H1 (cell line): ENCODE measurements around the gene SRSF12. TPM values are rescaled to one million over a fixed set of nuclear protein-coding genes. Genes with fewer than 3 reads are reported as not detected.

Experiments used
- CTCF ChIA-PET: fragments of 300-600 bp; sonication (Branson Sonifier 250); formaldehyde crosslinking; loops from one replicate; lab custom pipeline; 2021; ENCODE audit not compliant: partially characterized antibody; lab: Charles Lee
- POLR2A ChIA-PET: fragments of 300-600 bp; sonication (Branson Sonifier 250); formaldehyde crosslinking; loops from one replicate; lab custom pipeline; 2021; ENCODE audit warnings: inconsistent platforms; ENCODE audit not compliant: partially characterized antibody; lab: Charles Lee
- DNase-seq, 2 experiments: peaks; one replicate each; pipeline versions ENCODE4 v3.0.0 to v3.0.0-alpha.2; 2010 to 2022; ENCODE audit warnings: low spot score in 2 of 2, low read depth in 1 of 2, mixed read lengths in 1 of 2
- FAIRE-seq: peaks from 2 replicates; lab custom pipeline; 2011; peaks lifted over from hg19 to GRCh38; lab: Jason Lieb, UNC
- H2AFZ ChIP-seq: 2 replicates; pipeline ENCODE4 v1.8.1; 2012; ENCODE audit warnings: low read length, inconsistent platforms
- H2AK5ac ChIP-seq: 2 replicates; pipeline ENCODE4 v1.6.1; 2013; ENCODE audit warnings: low read depth, low read length
- H2BK120ac ChIP-seq: replicated peaks from 2 replicates; pipeline ENCODE3; 2013; ENCODE audit warnings: low read depth, low read length, inconsistent platforms
- H2BK12ac ChIP-seq: 2 replicates; pipeline ENCODE4 v1.6.1; 2013; ENCODE audit warnings: low read depth, low read length
- H2BK15ac ChIP-seq: 2 replicates; pipeline ENCODE4 v1.6.1; 2013; ENCODE audit warnings: low read length
- H2BK20ac ChIP-seq: 2 replicates; pipeline ENCODE4 v1.6.1; 2013; ENCODE audit warnings: low read length
- H2BK5ac ChIP-seq: 2 replicates; pipeline ENCODE4 v1.6.1; 2013; ENCODE audit warnings: low read depth, low read length
- H3K14ac ChIP-seq: 2 replicates; pipeline ENCODE4 v1.6.1; 2013; ENCODE audit warnings: inconsistent platforms; ENCODE audit not compliant: insufficient read length
- H3K18ac ChIP-seq: 2 replicates; pipeline ENCODE4 v1.6.1; 2013; ENCODE audit warnings: low read length; ENCODE audit errors: extremely low read depth
- H3K23ac ChIP-seq: 2 replicates; pipeline ENCODE4 v1.6.1; 2013; ENCODE audit warnings: inconsistent platforms; ENCODE audit not compliant: insufficient read length
- H3K23me2 ChIP-seq: 2 replicates; pipeline ENCODE4 v1.6.1; 2013; ENCODE audit warnings: low read depth, low read length
- H3K27ac ChIP-seq: 2 replicates; pipeline ENCODE4 v1.6.1; 2011; ENCODE audit warnings: low read depth, low read length, inconsistent platforms
- H3K27me3 ChIP-seq, 4 experiments: replicated peaks in 1 of 4; 1 replicate in 1 of 4; 2 replicates in 3 of 4; pipeline versions ENCODE4 v1.6.1 to v1.8.1; 2011 to 2013; ENCODE audit warnings: low read length in 3 of 4, mild to moderate bottlenecking in 3 of 4, inconsistent platforms in 2 of 4, mixed read lengths in 2 of 4, moderate library complexity in 1 of 4; ENCODE audit not compliant: control insufficient read depth in 3 of 4, insufficient read depth in 3 of 4; ENCODE audit errors: extremely low read depth in 1 of 4
- H3K36me3 ChIP-seq, 4 experiments: 2 replicates each; pipeline versions ENCODE4 v1.6.1 to v1.8.1; 2011 to 2013; ENCODE audit warnings: mild to moderate bottlenecking in 4 of 4, low read length in 3 of 4, moderate library complexity in 2 of 4, control low read depth in 1 of 4, inconsistent platforms in 1 of 4; ENCODE audit not compliant: insufficient read depth in 4 of 4, control insufficient read depth in 2 of 4
- H3K4ac ChIP-seq: replicated peaks from 2 replicates; pipeline ENCODE3; 2013; ENCODE audit warnings: low read length, low read depth, mixed read lengths, inconsistent platforms; ENCODE audit not compliant: insufficient read length
- H3K4me1 ChIP-seq, 4 experiments: replicated peaks in 1 of 4; 1 replicate in 1 of 4; 2 replicates in 3 of 4; pipeline versions ENCODE4 v1.6.1 to v1.8.1; 2011 to 2013; ENCODE audit warnings: low read length in 3 of 4, inconsistent platforms in 2 of 4, mixed read lengths in 1 of 4; ENCODE audit not compliant: insufficient read depth in 4 of 4, control insufficient read depth in 3 of 4
- H3K4me2 ChIP-seq, 2 experiments: 2 replicates each; pipeline versions ENCODE4 v1.6.1 to v1.8.1; 2011 to 2013; ENCODE audit warnings: low read depth in 2 of 2, low read length in 2 of 2, control low read depth in 1 of 2, inconsistent platforms in 1 of 2, mild to moderate bottlenecking in 1 of 2; ENCODE audit not compliant: insufficient read depth in 1 of 2
- H3K4me3 ChIP-seq, 4 experiments: fragments of 200-600, 300-600 bp in 1 of 4; sonication (generic), shearing (Covaris generic), sonication (Bioruptor Twin) in 1 of 4; 2 replicates each; pipeline versions ENCODE4 v1.5.1 to v1.8.1; 2011 to 2016; ENCODE audit warnings: low read length in 4 of 4, low read depth in 3 of 4, control low read depth in 2 of 4, inconsistent platforms in 2 of 4, mild to moderate bottlenecking in 2 of 4, mixed read lengths in 1 of 4, moderate library complexity in 1 of 4; ENCODE audit not compliant: insufficient read depth in 2 of 4; ENCODE audit errors: extremely low read depth in 1 of 4
- H3K56ac ChIP-seq: replicated peaks from 2 replicates; pipeline ENCODE3; 2013; ENCODE audit warnings: low read depth, mild to moderate bottlenecking, mixed read lengths, low read length, inconsistent platforms; ENCODE audit not compliant: insufficient read length
- H3K79me1 ChIP-seq: 2 replicates; pipeline ENCODE4 v1.6.1; 2013; ENCODE audit warnings: low read depth, low read length, control low read depth
- H3K79me2 ChIP-seq, 2 experiments: 2 replicates each; pipeline versions ENCODE4 v1.6.1 to v1.8.1; 2012 to 2013; ENCODE audit warnings: low read length in 2 of 2, mild to moderate bottlenecking in 2 of 2, inconsistent platforms in 1 of 2; ENCODE audit not compliant: insufficient read depth in 2 of 2, control insufficient read depth in 1 of 2
- H3K9ac ChIP-seq, 4 experiments: replicated peaks in 1 of 4; 1 replicate in 1 of 4; 2 replicates in 3 of 4; pipeline versions ENCODE4 v1.6.1 to v1.8.1; 2011 to 2013; ENCODE audit warnings: low read depth in 3 of 4, low read length in 3 of 4, control low read depth in 2 of 4, mild to moderate bottlenecking in 2 of 4, moderate library complexity in 2 of 4, inconsistent platforms in 1 of 4; ENCODE audit errors: extremely low read depth in 1 of 4
- H3K9me3 ChIP-seq, 2 experiments: 2 replicates each; pipeline versions ENCODE4 v1.6.1 to v1.8.1; 2012 to 2013; ENCODE audit warnings: mild to moderate bottlenecking in 2 of 2, moderate library complexity in 2 of 2, control low read depth in 1 of 2, inconsistent platforms in 1 of 2, low read depth in 1 of 2, low read length in 1 of 2, mixed read lengths in 1 of 2; ENCODE audit not compliant: insufficient read depth in 2 of 2
- H4K20me1 ChIP-seq, 2 experiments: replicated peaks in 1 of 2; 2 replicates each; pipeline versions ENCODE3 to v1.8.1; 2011 to 2013; ENCODE audit warnings: inconsistent platforms in 2 of 2, low read length in 2 of 2, mild to moderate bottlenecking in 1 of 2; ENCODE audit not compliant: insufficient read depth in 2 of 2, control insufficient read depth in 1 of 2
- H4K5ac ChIP-seq: 2 replicates; pipeline ENCODE4 v1.6.1; 2013; ENCODE audit warnings: low read length, low read depth, mixed read lengths, inconsistent platforms; ENCODE audit not compliant: insufficient read length
- H4K8ac ChIP-seq: 2 replicates; pipeline ENCODE4 v1.8.0; 2013; ENCODE audit warnings: mild to moderate bottlenecking, moderate library complexity, low read length, inconsistent platforms; ENCODE audit not compliant: insufficient read depth; ENCODE audit errors: extremely low read depth
- H4K91ac ChIP-seq: replicated peaks from 2 replicates; pipeline ENCODE3; 2013; ENCODE audit warnings: low read length, mixed read lengths, inconsistent platforms; ENCODE audit not compliant: insufficient read length
- EGR1 ChIP-seq: IDR thresholded peaks from 2 replicates; pipeline ENCODE4 v1.6.1; 2011; ENCODE audit warnings: low read depth, low read length, borderline replicate concordance
- NANOG ChIP-seq: IDR thresholded peaks from 2 replicates; pipeline ENCODE4 v1.6.1; 2011; ENCODE audit warnings: low read length, low read depth, mild to moderate bottlenecking, inconsistent platforms; ENCODE audit not compliant: insufficient read depth, poor library complexity, severe bottlenecking
- WGBS, 2 experiments: shearing (Covaris generic) in 1 of 2; methylation state at CpG; one replicate each; pipeline versions ENCODE4 v1.1.6 to v1.1.7; 2013 to 2015; ENCODE audit warnings: low lambda C conversion rate in 2 of 2, mixed read lengths in 2 of 2, inconsistent platforms in 1 of 2, low coverage in 1 of 2, missing lambda C conversion rate in 1 of 2; ENCODE audit not compliant: insufficient replicate concordance in 2 of 2, insufficient coverage in 1 of 2, insufficient read length in 1 of 2; ENCODE audit errors: extremely low coverage in 1 of 2, missing lambda C conversion rate in 1 of 2; 5-methylcytosine and 5-hydroxymethylcytosine counted together
- polyA plus RNA-seq, 7 experiments: library from polyadenylated mRNA; depleted of rRNA in 3 of 7; stranded (reverse) in 5 of 7; unstranded in 2 of 7; fragments of >200 nt in 5 of 7; fragments of 200-250 nt in 2 of 7; gene quantifications; 1 replicate in 5 of 7; 2 replicates in 1 of 7; 4 replicates in 1 of 7; pipeline versions ENCODE4 v1.2.1 to v1.2.3, GENCODE V29; 2011 to 2013; ENCODE audit warnings: missing spikeins in 2 of 7, mixed read lengths in 2 of 7
- total RNA-seq: library from RNA; stranded (reverse); fragmentation: NEBNext Ultra II Directional; extraction: Animal tissue kit (Norgen Biotek cat#: 25700); gene quantifications from 2 replicates; pipeline ENCODE4 v1.2.1, GENCODE V29; 2021

Gene SRSF12
- total and polyA plus RNA-seq, 2 of the 8 experiments (the other 6 are each of a cell fraction or from before 2014, with no cell fraction given) = 2.6 to 4.2 TPM

DNA sequence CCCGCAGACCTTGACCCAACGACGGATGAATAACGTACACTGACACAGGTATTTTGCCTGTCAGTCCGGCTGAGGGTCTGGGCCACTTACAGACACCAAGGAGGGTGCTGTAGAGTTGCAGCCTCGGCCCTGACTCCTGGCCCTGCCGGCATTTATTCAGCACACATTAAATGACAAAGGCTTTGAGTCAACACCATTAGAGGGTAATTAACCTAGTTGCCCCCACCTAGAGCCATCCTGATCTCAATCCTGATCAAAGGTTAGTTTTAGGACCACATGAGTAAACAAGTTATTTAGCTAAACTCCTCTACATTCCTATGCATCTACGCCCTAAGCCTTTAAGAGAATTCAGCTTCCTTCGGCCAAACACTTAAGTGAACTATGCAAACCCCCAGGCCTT is 16.1 kb upstream of the SRSF12 start:
- TF ChIP-seq NANOG (peak; percentile 80), EGR1 (no peak)
- no peak overlapping the region for H2BK12ac ChIP-seq
- no peaks in the 10 kb centered on the region for H3K79me1 ChIP-seq
- H3K36me3 ChIP-seq = no peaks in the 10 kb centered on the region
- H3K79me2 ChIP-seq = no peaks in the 10 kb centered on the region
- no peak overlapping the region for H3K14ac ChIP-seq
- H3K27me3 ChIP-seq = peaks cover 3 to 27% (median 15%) of the 10 kb centered on the region in 4 experiments; a peak in 6 of 7 replicates
- H4K20me1 ChIP-seq = no peaks in the 10 kb centered on the region
- DNase-seq = no peak
- H3K27ac ChIP-seq = no peak overlapping the region
- WGBS, 2 experiments = 71% methylated on average over 9 of the region's 9 CpGs; no CpG with 5 or more reads in 1 of the 2 experiments
- no peak overlapping the region for H2BK20ac ChIP-seq
- ChIA-PET CTCF (interaction anchor here (0.9 to 2.3 kb wide), 3 partner anchors 11 to 238 kb away, joined by 3 to 12 read pairs (median 4); no protein-coding TSS in a partner anchor), POLR2A (interaction anchor here (0.9 kb wide), 1 partner anchor 17 kb away, joined by 3 read pairs; the partner anchor contains the start of gene SRSF12)
- H4K5ac ChIP-seq = no peak overlapping the region
- no peak overlapping the region for H3K56ac ChIP-seq
- H3K23ac ChIP-seq = no peak overlapping the region
- H2AFZ ChIP-seq = no peak overlapping the region
- no peak overlapping the region for H3K4ac ChIP-seq
- H2BK120ac ChIP-seq = no peak overlapping the region
- 0 out of 4 replicates have a peak, but pooled peaks cover 0 to 2% of the 10 kb centered on the region in 2 experiments for H3K9me3 ChIP-seq
- no peak overlapping the region for H3K9ac ChIP-seq
- FAIRE-seq = no peak
- no peak overlapping the region for H4K91ac ChIP-seq
- no peak overlapping the region for H2AK5ac ChIP-seq
- peaks cover 0 to 3% (median 0%) of the 10 kb centered on the region in 4 experiments; a peak in 1 of 7 replicates for H3K4me1 ChIP-seq
- no peak overlapping the region for H2BK15ac ChIP-seq
- H4K8ac ChIP-seq = no peak overlapping the region
- H3K23me2 ChIP-seq = no peaks in the 10 kb centered on the region
- H3K4me2 ChIP-seq = no peak overlapping the region
- no peak overlapping the region for H3K18ac ChIP-seq
- H2BK5ac ChIP-seq = no peak overlapping the region
- H3K4me3 ChIP-seq = no peak overlapping the region
